ENCODE results near the gene TMEM266. TPM values are rescaled to one million over a fixed set of nuclear protein-coding genes. Genes with fewer than 3 reads are reported as not detected.

TMEM266 gene
- total and polyA plus RNA-seq, 5 experiments from 2014 or later, result not detected

GRCh38 chr15:76116138-76116885, 56.5 kb downstream of the TMEM266 start:
- POLR2A ChIA-PET, result interaction anchor here (0.7 kb wide), 2 partner anchors 13 to 19 kb away, joined by 4 to 7 read pairs; no protein-coding TSS in a partner anchor
- H3K4me3 Mint-ChIP-seq, result no peak overlapping the region

GRCh38 chr15:76117181-76117580, 57.4 kb downstream of the TMEM266 start:
- Mint-ChIP-seq H3K9me3 (no peaks in the 10 kb centered on the region), H3K4me3 (no peak overlapping the region), H3K36me3 (no peaks in the 10 kb centered on the region), H3K4me1 (no peaks in the 10 kb centered on the region), H3K27me3 (peaks cover 3 to 12% (median 9%) of the 10 kb centered on the region in 5 donors), H3K27ac (no peak overlapping the region)
- ATAC-seq (no peak), DNase-seq (no peak)
- POLR2A ChIA-PET, result interaction anchor here (0.7 kb wide), 1 partner anchor 19 kb away, joined by 7 read pairs; no protein-coding TSS in a partner anchor

More at GRCh38 chr15:76116138-76116885, 56.5 kb downstream of the TMEM266 start:
- ATAC-seq, result no peak
- no peak overlapping the region for H3K27ac Mint-ChIP-seq
- no peaks in the 10 kb centered on the region for H3K9me3 Mint-ChIP-seq
- no peaks in the 10 kb centered on the region for H3K36me3 Mint-ChIP-seq
- no peak for DNase-seq
- peaks cover 3 to 15% (median 9%) of the 10 kb centered on the region in 5 donors for H3K27me3 Mint-ChIP-seq
- H3K4me1 Mint-ChIP-seq, result no peaks in the 10 kb centered on the region

- no peaks in the 10 kb centered on the region for H3K9me3 Mint-ChIP-seq
- H3K4me3 Mint-ChIP-seq, result no peak overlapping the region
- H3K27me3 Mint-ChIP-seq, result peaks cover 5 to 16% (median 10%) of the 10 kb centered on the region in 5 donors
- no peak overlapping the region for H3K27ac Mint-ChIP-seq
- POLR2A ChIA-PET, result no interaction called here
- H3K4me1 Mint-ChIP-seq, result no peaks in the 10 kb centered on the region
- H3K36me3 Mint-ChIP-seq, result no peaks in the 10 kb centered on the region
- DNase-seq (no peak), ATAC-seq (no peak)
These were observed 59.0 kb downstream of the TMEM266 start for GRCh38 chr15:76118767-76119166.

GRCh38 chr15:76123031-76123430, 63.2 kb downstream of the TMEM266 start:
- Mint-ChIP-seq H3K36me3 (no peaks in the 10 kb centered on the region), H3K4me3 (no peak overlapping the region), H3K27ac (no peak overlapping the region), H3K27me3 (peaks cover 0 to 26% (median 4%) of the 10 kb centered on the region in 5 donors), H3K9me3 (peaks cover 0 to 4% (median 0%) of the 10 kb centered on the region in 9 donors), H3K4me1 (no peaks in the 10 kb centered on the region)
- POLR2A ChIA-PET, result no interaction called here
- no peak for DNase-seq
- no peak for ATAC-seq

GRCh38 chr15:76127169-76127568, 67.4 kb downstream of the TMEM266 start:
- H3K9me3 Mint-ChIP-seq, result peaks cover 0 to 4% (median 0%) of the 10 kb centered on the region in 9 donors
- H3K4me1 Mint-ChIP-seq, result no peaks in the 10 kb centered on the region
- H3K27me3 Mint-ChIP-seq, result peaks cover 5 to 39% (median 16%) of the 10 kb centered on the region in 5 donors
- DNase-seq, result no peak
- H3K4me3 Mint-ChIP-seq, result no peak overlapping the region
- POLR2A ChIA-PET, result no interaction called here
- ATAC-seq, result no peak
- H3K36me3 Mint-ChIP-seq, result no peaks in the 10 kb centered on the region
- no peak overlapping the region for H3K27ac Mint-ChIP-seq

- POLR2A ChIA-PET, result no interaction called here
- Mint-ChIP-seq H3K27me3 (peaks cover 5 to 37% (median 16%) of the 10 kb centered on the region in 5 donors), H3K36me3 (no peaks in the 10 kb centered on the region), H3K27ac (no peak overlapping the region), H3K9me3 (peaks cover 0 to 4% (median 0%) of the 10 kb centered on the region in 9 donors), H3K4me1 (no peaks in the 10 kb centered on the region), H3K4me3 (no peak overlapping the region)
- no peak for DNase-seq
- ATAC-seq, result no peak
These were observed 68.1 kb downstream of the TMEM266 start for GRCh38 chr15:76127880-76128279.

GRCh38 chr15:76134537-76134936, 74.8 kb downstream of the TMEM266 start:
- Mint-ChIP-seq H3K9me3 (peaks cover 0 to 1% (median 0%) of the 10 kb centered on the region in 9 donors), H3K27ac (no peak overlapping the region), H3K27me3 (peaks cover 5 to 19% (median 13%) of the 10 kb centered on the region in 5 donors), H3K4me1 (no peaks in the 10 kb centered on the region), H3K36me3 (no peaks in the 10 kb centered on the region), H3K4me3 (no peak overlapping the region)
- ATAC-seq, result no peak
- POLR2A ChIA-PET, result no interaction called here
- DNase-seq, result no peak

- Mint-ChIP-seq H3K9me3 (peaks cover 0 to 1% (median 0%) of the 10 kb centered on the region in 9 donors), H3K27ac (no peak overlapping the region), H3K27me3 (peaks cover 4 to 17% (median 10%) of the 10 kb centered on the region in 5 donors), H3K4me3 (no peak overlapping the region), H3K4me1 (no peaks in the 10 kb centered on the region), H3K36me3 (no peaks in the 10 kb centered on the region)
- POLR2A ChIA-PET, result no interaction called here
- DNase-seq (no peak), ATAC-seq (no peak)
These were observed 75.7 kb downstream of the TMEM266 start for GRCh38 chr15:76135516-76135915.

- no peak overlapping the region for H3K4me3 Mint-ChIP-seq
- H3K27me3 Mint-ChIP-seq, result peaks cover 8 to 26% (median 14%) of the 10 kb centered on the region in 5 donors
- ATAC-seq, result no peak
- POLR2A ChIA-PET, result no interaction called here
- H3K36me3 Mint-ChIP-seq, result no peaks in the 10 kb centered on the region
- H3K27ac Mint-ChIP-seq, result no peak overlapping the region
- H3K9me3 Mint-ChIP-seq, result peaks cover 0 to 1% (median 0%) of the 10 kb centered on the region in 9 donors
- no peaks in the 10 kb centered on the region for H3K4me1 Mint-ChIP-seq
- DNase-seq, result no peak
These were observed 78.7 kb downstream of the TMEM266 start for GRCh38 chr15:76138436-76138835.

- Mint-ChIP-seq H3K4me1 (no peaks in the 10 kb centered on the region), H3K27ac (no peak overlapping the region), H3K27me3 (peaks cover 15 to 37% (median 23%) of the 10 kb centered on the region in 5 donors), H3K36me3 (no peaks in the 10 kb centered on the region), H3K9me3 (peaks cover 0 to 1% (median 0%) of the 10 kb centered on the region in 9 donors), H3K4me3 (peak overlapping the region in 1 of 10 donors; percentile 10)
- peak; percentile 38 to 82 (median 65) for DNase-seq
- POLR2A ChIA-PET, result no interaction called here
- peak; percentile 86 to 92 for ATAC-seq
These were observed 79.7 kb downstream of the TMEM266 start for GRCh38 chr15:76139368-76140073.

- Mint-ChIP-seq H3K27ac (no peak overlapping the region), H3K4me3 (no peak overlapping the region), H3K4me1 (no peaks in the 10 kb centered on the region), H3K27me3 (peaks cover 20 to 42% (median 29%) of the 10 kb centered on the region in 5 donors), H3K36me3 (no peaks in the 10 kb centered on the region), H3K9me3 (no peaks in the 10 kb centered on the region)
- ATAC-seq (no peak), DNase-seq (no peak)
- POLR2A ChIA-PET, result no interaction called here
These were observed 80.3 kb downstream of the TMEM266 start for GRCh38 chr15:76140074-76140464.

- POLR2A ChIA-PET, result no interaction called here
- peaks cover 22 to 47% (median 33%) of the 10 kb centered on the region in 5 donors for H3K27me3 Mint-ChIP-seq
- peaks cover 4 to 13% (median 11%) of the 10 kb centered on the region in 4 donors for H3K4me1 Mint-ChIP-seq
- no peak for ATAC-seq
- no peaks in the 10 kb centered on the region for H3K9me3 Mint-ChIP-seq
- no peak overlapping the region for H3K27ac Mint-ChIP-seq
- no peak overlapping the region for H3K4me3 Mint-ChIP-seq
- no peak for DNase-seq
- H3K36me3 Mint-ChIP-seq, result no peaks in the 10 kb centered on the region
These were observed 87.0 kb downstream of the TMEM266 start for GRCh38 chr15:76146812-76147211.
